WTC11 (cell line): ENCODE results near the gene PAIP2. TPM values are rescaled to one million over a fixed set of nuclear protein-coding genes. Genes with fewer than 3 reads are reported as not detected.

ENCODE experiments used
- ATAC-seq: fragments of 200-7000 bp; cut with Tn5 transposase; 2 replicates; pipeline ENCODE4 v1.10.0; 2021; ENCODE audit warnings: mild to moderate bottlenecking, moderate library complexity
- CTCF ChIA-PET: fragments of 300-600 bp; sonication (Branson Sonifier 250); formaldehyde crosslinking; loops from one replicate; lab custom pipeline; 2021; ENCODE audit warnings: antibody characterized with exemption; lab: Charles Lee
- POLR2A ChIA-PET: fragments of 350-600 bp; sonication (Branson Sonifier 250); formaldehyde crosslinking; loops from one replicate; lab custom pipeline; 2021; ENCODE audit warnings: antibody characterized with exemption; lab: Charles Lee
- DNase-seq: peaks from one replicate; pipeline ENCODE4 v3.0.0; 2021; ENCODE audit warnings: low spot score
- H3K27ac Mint-ChIP-seq: 2 replicates; pipeline ENCODE4 v1.8.0; 2021; ENCODE audit warnings: mixed read lengths
- H3K27me3 Mint-ChIP-seq: 2 replicates; pipeline ENCODE4 v1.8.0; 2021; ENCODE audit warnings: low read depth, mild to moderate bottlenecking, moderate library complexity, mixed read lengths
- H3K36me3 Mint-ChIP-seq: 2 replicates; pipeline ENCODE4 v1.8.0; 2021; ENCODE audit warnings: mixed read lengths
- H3K4me1 Mint-ChIP-seq: 2 replicates; pipeline ENCODE4 v1.8.0; 2022; ENCODE audit warnings: mixed read lengths
- H3K4me3 Mint-ChIP-seq: 2 replicates; pipeline ENCODE4 v1.8.0; 2021; ENCODE audit warnings: mild to moderate bottlenecking, moderate library complexity, mixed read lengths
- H3K9me3 Mint-ChIP-seq: 2 replicates; pipeline ENCODE4 v1.8.0; 2021; ENCODE audit warnings: mixed read lengths
- ATF6 ChIP-seq: sonication (generic); formaldehyde crosslinking; IDR thresholded peaks from 2 replicates; pipeline ENCODE4 v1.8.1; 2023; ENCODE audit warnings: mild to moderate bottlenecking, missing genetic modification reagents
- CBFB ChIP-seq: sonication (generic); formaldehyde crosslinking; IDR thresholded peaks from 2 replicates; pipeline ENCODE4 v1.8.1; 2022; ENCODE audit warnings: mild to moderate bottlenecking, low read depth, missing genetic modification reagents
- CDX4 ChIP-seq: fragments of 250-450 bp; sonication (Bioruptor Pico); IDR thresholded peaks from 2 replicates; pipeline ENCODE4 v1.9.0; 2021; ENCODE audit warnings: moderate library complexity, mild to moderate bottlenecking, inconsistent platforms, borderline replicate concordance
- CREB1 ChIP-seq: sonication (generic); formaldehyde crosslinking; IDR thresholded peaks from 2 replicates; pipeline ENCODE4 v1.8.0; 2023; ENCODE audit warnings: mild to moderate bottlenecking, missing genetic modification reagents
- ERG ChIP-seq: fragments of 250-450 bp; sonication (Bioruptor Pico); IDR thresholded peaks from 2 replicates; pipeline ENCODE4 v1.8.0; 2021; ENCODE audit warnings: mild to moderate bottlenecking
- ETV6 ChIP-seq: sonication (generic); formaldehyde crosslinking; IDR thresholded peaks from 2 replicates; pipeline ENCODE4 v1.8.1; 2022; ENCODE audit warnings: mild to moderate bottlenecking, missing genetic modification reagents
- HMGA2 ChIP-seq: fragments of 250-450 bp; sonication (Bioruptor Pico); IDR thresholded peaks from 2 replicates; pipeline ENCODE4 v1.4.0; 2021; ENCODE audit warnings: mild to moderate bottlenecking, moderate library complexity
- MAX ChIP-seq: sonication (generic); formaldehyde crosslinking; IDR thresholded peaks from 2 replicates; pipeline ENCODE4 v1.8.0; 2022; ENCODE audit warnings: mild to moderate bottlenecking, missing genetic modification reagents
- MXD4 ChIP-seq: fragments of 250-450 bp; sonication (Bioruptor Pico); IDR thresholded peaks from 2 replicates; pipeline ENCODE4 v1.8.0; 2021; ENCODE audit warnings: mild to moderate bottlenecking, moderate library complexity, borderline replicate concordance
- NR2C2 ChIP-seq: sonication (generic); formaldehyde crosslinking; IDR thresholded peaks from 2 replicates; pipeline ENCODE4 v1.8.0; 2022; ENCODE audit warnings: mild to moderate bottlenecking, missing genetic modification reagents
- RELA ChIP-seq: sonication (generic); formaldehyde crosslinking; IDR thresholded peaks from 2 replicates; pipeline ENCODE4 v1.8.1; 2022; ENCODE audit warnings: missing genetic modification reagents, mild to moderate bottlenecking, borderline replicate concordance
- SMAD3 ChIP-seq: sonication (generic); formaldehyde crosslinking; IDR thresholded peaks from 2 replicates; pipeline ENCODE4 v1.8.0; 2022; ENCODE audit warnings: missing genetic modification reagents, mild to moderate bottlenecking, borderline replicate concordance
- SMAD4 ChIP-seq: sonication (generic); formaldehyde crosslinking; IDR thresholded peaks from 2 replicates; pipeline ENCODE4 v1.8.0; 2022; ENCODE audit warnings: mild to moderate bottlenecking, missing genetic modification reagents
- STAT6 ChIP-seq: sonication (generic); formaldehyde crosslinking; conservative IDR thresholded peaks from 2 replicates; pipeline ENCODE4 v1.8.1; 2023; ENCODE audit warnings: mild to moderate bottlenecking, low read depth, missing genetic modification reagents, moderate library complexity
- USF2 ChIP-seq: sonication (generic); formaldehyde crosslinking; IDR thresholded peaks from 2 replicates; pipeline ENCODE4 v1.8.1; 2023; ENCODE audit warnings: mild to moderate bottlenecking, missing genetic modification reagents, moderate library complexity
- ZMAT4 ChIP-seq: fragments of 250-450 bp; sonication (Bioruptor Pico); IDR thresholded peaks from 2 replicates; pipeline ENCODE4 v1.9.0; 2021; ENCODE audit warnings: mild to moderate bottlenecking
- ZNF138 ChIP-seq: sonication (generic); formaldehyde crosslinking; conservative IDR thresholded peaks from 2 replicates; pipeline ENCODE4 v1.8.1; 2022; ENCODE audit warnings: mild to moderate bottlenecking, moderate library complexity, missing genetic modification reagents
- ZNF317 ChIP-seq: sonication (generic); formaldehyde crosslinking; IDR thresholded peaks from 2 replicates; pipeline ENCODE4 v1.8.1; 2023; ENCODE audit warnings: low read depth, mild to moderate bottlenecking, moderate library complexity, missing genetic modification reagents, borderline replicate concordance
- ZNF396 ChIP-seq: fragments of 250-450 bp; sonication (Bioruptor Pico); IDR thresholded peaks from 2 replicates; pipeline ENCODE4 v1.8.0; 2021; ENCODE audit warnings: mild to moderate bottlenecking, moderate library complexity, borderline replicate concordance
- ZNF425 ChIP-seq: fragments of 250-450 bp; sonication (Bioruptor Pico); conservative IDR thresholded peaks from 2 replicates; pipeline ENCODE4 v1.9.0; 2021; ENCODE audit warnings: mild to moderate bottlenecking
- ZSCAN18 ChIP-seq: fragments of 250-450 bp; sonication (Bioruptor Pico); IDR thresholded peaks from 2 replicates; pipeline ENCODE4 v2.1.2; 2022; ENCODE audit warnings: mild to moderate bottlenecking, moderate library complexity
- total RNA-seq: library from RNA; stranded (reverse); gene quantifications from 3 replicates; pipeline ENCODE4 v1.2.3, GENCODE V29; 2021

The PAIP2 gene
- total RNA-seq, 1 experiment from 2014 or later: 126 TPM

- H3K36me3 Mint-ChIP-seq: peaks cover 52% of the 10 kb centered on the region
- DNase-seq (no peak), ATAC-seq (no peak)
- POLR2A ChIA-PET: interaction anchor here (0.5 to 0.6 kb wide), 2 partner anchors 12 to 40 kb away, joined by 3 to 4 read pairs; no protein-coding TSS in a partner anchor
- no peak overlapping the region for H3K4me3 Mint-ChIP-seq
- H3K9me3 Mint-ChIP-seq: no peaks in the 10 kb centered on the region
- TF ChIP-seq MAX (CRISPR knock-in tag): no peak
- TF ChIP-seq ZMAT4 (CRISPR knock-in tag): no peak
- TF ChIP-seq ZSCAN18: no peak
- no peak for TF ChIP-seq NR2C2 (CRISPR knock-in tag)
- no peak for TF ChIP-seq CBFB (CRISPR knock-in tag)
- no peak for TF ChIP-seq ZNF425 (CRISPR knock-in tag)
- no peak for TF ChIP-seq ZNF317
- no peak for TF ChIP-seq USF2 (CRISPR knock-in tag)
- TF ChIP-seq HMGA2: no peak
- TF ChIP-seq ETV6 (CRISPR knock-in tag): no peak
- TF ChIP-seq SMAD4 (CRISPR knock-in tag): no peak
- TF ChIP-seq SMAD3 (CRISPR knock-in tag): no peak
- no peak for TF ChIP-seq CDX4 (CRISPR knock-in tag)
- TF ChIP-seq RELA (CRISPR knock-in tag): no peak
- TF ChIP-seq ZNF396 (CRISPR knock-in tag): no peak
- no peak for TF ChIP-seq ATF6 (CRISPR knock-in tag)
- CTCF ChIA-PET: no interaction called here
- no peaks in the 10 kb centered on the region for H3K4me1 Mint-ChIP-seq
- H3K27me3 Mint-ChIP-seq: no peaks in the 10 kb centered on the region
- H3K27ac Mint-ChIP-seq: no peak overlapping the region; the same call in 1 of the 2 replicates
Observed at GRCh38 chr5:139363937-139364336, 22.3 kb downstream of the PAIP2 start.

GRCh38 chr5:139364466-139364865 lies 22.8 kb downstream of the PAIP2 start:
- ChIA-PET CTCF (no interaction called here), POLR2A (interaction anchor here (0.5 to 0.6 kb wide), 2 partner anchors 12 to 40 kb away, joined by 3 to 4 read pairs; no protein-coding TSS in a partner anchor)
- ATAC-seq (no peak), DNase-seq (no peak)
- H3K36me3 Mint-ChIP-seq: peaks cover 55% of the 10 kb centered on the region
- no peaks in the 10 kb centered on the region for H3K4me1 Mint-ChIP-seq
- H3K4me3 Mint-ChIP-seq: no peak overlapping the region
- no peak overlapping the region for H3K27ac Mint-ChIP-seq
- H3K9me3 Mint-ChIP-seq: no peaks in the 10 kb centered on the region
- H3K27me3 Mint-ChIP-seq: no peaks in the 10 kb centered on the region
- TF ChIP-seq MAX (CRISPR knock-in tag) (no peak), ZNF138 (CRISPR knock-in tag) (no peak), ERG (CRISPR knock-in tag) (no peak), MXD4 (no peak), STAT6 (no peak), CREB1 (CRISPR knock-in tag) (no peak)
